ENCODE results near the gene MT1HL1. TPM values are rescaled to one million over a fixed set of nuclear protein-coding genes. Genes with fewer than 3 reads are reported as not detected.

The MT1HL1 gene
- total RNA-seq, 1 experiment from 2014 or later = not detected

DNA sequence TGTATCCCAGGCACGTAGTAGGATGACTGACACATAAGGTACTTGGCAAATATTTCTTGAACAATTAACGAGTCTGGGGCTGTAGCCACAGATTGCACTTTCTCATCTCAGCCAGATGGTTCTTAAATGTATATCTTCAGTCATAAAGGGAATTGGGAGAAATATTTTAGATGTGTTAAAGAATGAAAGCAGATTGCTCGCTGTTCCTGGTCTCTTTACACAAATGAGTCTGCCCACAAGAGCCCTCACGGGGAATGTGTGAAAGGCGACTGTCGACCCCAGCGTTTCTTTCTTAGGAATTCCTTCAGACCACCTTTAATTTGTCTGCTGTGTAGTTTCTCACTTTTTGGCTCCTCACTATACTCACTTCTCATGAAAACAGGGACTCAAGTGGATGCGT, 725 bp downstream of the MT1HL1 start:
- Histone ChIP-seq H3K27ac (ENCODE audit: low read length) (no peak overlapping the region), H3F3A (ENCODE audit: low read length, unreplicated experiment) (no peaks in the 10 kb centered on the region), H3K9me3 (ENCODE audit: low read length) (no peaks in the 10 kb centered on the region), H3K4me3 (ENCODE audit: low read length) (no peak overlapping the region), H3K36me3 (ENCODE audit: low read depth, low read length) (no peaks in the 10 kb centered on the region), H3K4me1 (ENCODE audit: insufficient read depth, low read length) (no peaks in the 10 kb centered on the region), H3K9me2 (replicated peaks; ENCODE audit: low read length) (no peaks in the 10 kb centered on the region), H2AFZ (ENCODE audit: low read length) (no peak overlapping the region), H4K20me1 (ENCODE audit: low read length) (no peaks in the 10 kb centered on the region), H3K4me2 (ENCODE audit: low read length) (no peak overlapping the region), H3K27me3 (ENCODE audit: low read length) (peaks cover 35% of the 10 kb centered on the region), H3K79me2 (ENCODE audit: low read length) (no peaks in the 10 kb centered on the region), H3K9ac (ENCODE audit: low read length) (no peak overlapping the region)
- TF ChIP-seq, protein P1, sequence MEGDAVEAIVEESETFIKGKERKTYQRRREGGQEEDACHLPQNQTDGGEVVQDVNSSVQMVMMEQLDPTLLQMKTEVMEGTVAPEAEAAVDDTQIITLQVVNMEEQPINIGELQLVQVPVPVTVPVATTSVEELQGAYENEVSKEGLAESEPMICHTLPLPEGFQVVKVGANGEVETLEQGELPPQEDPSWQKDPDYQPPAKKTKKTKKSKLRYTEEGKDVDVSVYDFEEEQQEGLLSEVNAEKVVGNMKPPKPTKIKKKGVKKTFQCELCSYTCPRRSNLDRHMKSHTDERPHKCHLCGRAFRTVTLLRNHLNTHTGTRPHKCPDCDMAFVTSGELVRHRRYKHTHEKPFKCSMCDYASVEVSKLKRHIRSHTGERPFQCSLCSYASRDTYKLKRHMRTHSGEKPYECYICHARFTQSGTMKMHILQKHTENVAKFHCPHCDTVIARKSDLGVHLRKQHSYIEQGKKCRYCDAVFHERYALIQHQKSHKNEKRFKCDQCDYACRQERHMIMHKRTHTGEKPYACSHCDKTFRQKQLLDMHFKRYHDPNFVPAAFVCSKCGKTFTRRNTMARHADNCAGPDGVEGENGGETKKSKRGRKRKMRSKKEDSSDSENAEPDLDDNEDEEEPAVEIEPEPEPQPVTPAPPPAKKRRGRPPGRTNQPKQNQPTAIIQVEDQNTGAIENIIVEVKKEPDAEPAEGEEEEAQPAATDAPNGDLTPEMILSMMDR (conservative IDR thresholded peaks at IDR 0.05; ENCODE audit: low read depth, low read length) = no peak
- no peak for TF ChIP-seq EZH2 (IDR thresholded peaks at IDR 0.05; ENCODE audit: low read length, unreplicated experiment)
- TF ChIP-seq EZH2phosphoT487 (IDR thresholded peaks at IDR 0.05; ENCODE audit: borderline replicate concordance, low read length) = no peak
- POLR2A ChIA-PET (ENCODE audit: unreplicated experiment) = no interaction called here
- BruUV-seq (replicated peaks) = no TSS peak
- intact Hi-C loops (cut with micrococcal nuclease) = no loop called here
- DNase-seq (no peak), ATAC-seq (no peak)
- CTCF ChIA-PET = no interaction called here

DNA sequence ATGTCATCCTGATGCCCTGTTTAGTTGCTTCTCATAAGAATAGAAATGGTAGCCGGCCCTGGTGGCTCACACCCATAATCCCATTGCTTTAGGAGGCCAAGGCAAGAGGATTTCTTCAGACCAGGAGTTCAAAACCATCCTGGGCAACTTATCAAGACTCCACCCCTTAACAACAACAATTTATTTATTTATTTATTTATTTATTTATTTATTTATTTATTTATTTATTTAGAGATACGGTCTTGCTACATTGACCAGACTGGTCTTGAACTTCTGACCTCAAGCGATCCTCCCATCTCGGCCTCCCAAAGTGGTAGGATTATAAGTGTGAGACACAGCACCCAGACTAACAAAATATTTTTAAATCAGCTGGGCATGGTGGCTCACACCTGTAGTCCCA, 4.0 kb downstream of the MT1HL1 start:
- H3K4me2 ChIP-seq (ENCODE audit: low read length) = no peak overlapping the region
- H4K20me1 ChIP-seq (ENCODE audit: low read length) = no peaks in the 10 kb centered on the region
- TF ChIP-seq, protein P1 (conservative IDR thresholded peaks at IDR 0.05; ENCODE audit: low read depth, low read length) = no peak
- H2AFZ ChIP-seq (ENCODE audit: low read length) = no peak overlapping the region
- ATAC-seq (no peak), DNase-seq (no peak)
- H3K36me3 ChIP-seq (ENCODE audit: low read depth, low read length) = no peaks in the 10 kb centered on the region
- no peak overlapping the region for H3K27ac ChIP-seq (ENCODE audit: low read length)
- H3K9ac ChIP-seq (ENCODE audit: low read length) = no peak overlapping the region
- no peaks in the 10 kb centered on the region for H3F3A ChIP-seq (ENCODE audit: low read length, unreplicated experiment)
- ChIA-PET POLR2A (ENCODE audit: unreplicated experiment) (no interaction called here), CTCF (no interaction called here)
- no peaks in the 10 kb centered on the region for H3K9me3 ChIP-seq (ENCODE audit: low read length)
- H3K79me2 ChIP-seq (ENCODE audit: low read length) = no peaks in the 10 kb centered on the region
- H3K4me3 ChIP-seq (ENCODE audit: low read length) = no peak overlapping the region
- intact Hi-C loops (cut with micrococcal nuclease) = no loop called here
- no peaks in the 10 kb centered on the region for H3K4me1 ChIP-seq (ENCODE audit: insufficient read depth, low read length)
- H3K9me2 ChIP-seq (replicated peaks; ENCODE audit: low read length) = no peaks in the 10 kb centered on the region
- peaks cover 42% of the 10 kb centered on the region for H3K27me3 ChIP-seq (ENCODE audit: low read length)
- BruUV-seq (replicated peaks) = no TSS peak

DNA sequence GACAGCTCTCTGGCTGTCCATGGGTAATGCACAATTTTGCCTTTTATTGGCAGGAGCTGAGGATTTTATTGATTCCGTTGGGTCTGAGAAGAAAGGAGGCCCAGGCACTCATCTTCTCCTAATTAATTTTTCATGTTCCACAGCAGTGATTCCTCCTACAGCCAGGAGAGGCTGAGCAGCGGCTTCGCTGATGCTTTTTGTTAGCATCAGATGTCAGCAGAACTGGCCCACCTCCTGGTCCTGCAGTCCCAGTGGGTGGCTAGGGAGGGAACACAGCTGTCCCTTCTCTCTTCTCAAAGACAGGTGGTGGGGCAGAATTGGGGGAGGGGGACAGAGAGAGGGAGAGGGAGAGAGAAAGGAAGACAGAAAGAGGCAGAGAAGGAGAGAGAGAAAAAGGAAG, 5.7 kb downstream of the MT1HL1 start:
- no peaks in the 10 kb centered on the region for H3K4me1 ChIP-seq (ENCODE audit: insufficient read depth, low read length)
- no peaks in the 10 kb centered on the region for H3K36me3 ChIP-seq (ENCODE audit: low read depth, low read length)
- ATAC-seq (no peak), DNase-seq (no peak)
- intact Hi-C loops (cut with micrococcal nuclease) = no loop called here
- H3K4me3 ChIP-seq (ENCODE audit: low read length) = no peak overlapping the region
- no peak overlapping the region for H3K9ac ChIP-seq (ENCODE audit: low read length)
- H3K4me2 ChIP-seq (ENCODE audit: low read length) = no peak overlapping the region
- no peaks in the 10 kb centered on the region for H3F3A ChIP-seq (ENCODE audit: low read length, unreplicated experiment)
- no peaks in the 10 kb centered on the region for H3K9me2 ChIP-seq (replicated peaks; ENCODE audit: low read length)
- TF ChIP-seq EZH2phosphoT487 (IDR thresholded peaks at IDR 0.05; ENCODE audit: borderline replicate concordance, low read length) (no peak), EZH2 (IDR thresholded peaks at IDR 0.05; ENCODE audit: low read length, unreplicated experiment) (no peak)
- TF ChIP-seq, protein P1 (conservative IDR thresholded peaks at IDR 0.05; ENCODE audit: low read depth, low read length) = no peak
- no peak overlapping the region for H2AFZ ChIP-seq (ENCODE audit: low read length)
- H3K9me3 ChIP-seq (ENCODE audit: low read length) = no peaks in the 10 kb centered on the region
- H3K79me2 ChIP-seq (ENCODE audit: low read length) = no peaks in the 10 kb centered on the region
- no TSS peak for BruUV-seq (replicated peaks)
- H3K27me3 ChIP-seq (ENCODE audit: low read length) = peaks cover 35% of the 10 kb centered on the region
- no peak overlapping the region for H3K27ac ChIP-seq (ENCODE audit: low read length)
- H4K20me1 ChIP-seq (ENCODE audit: low read length) = no peaks in the 10 kb centered on the region
- POLR2A ChIA-PET (ENCODE audit: unreplicated experiment) = no interaction called here
- CTCF ChIA-PET = no interaction called here

All from PC-3 (cell line).